Measurements from ENCODE around the gene CCDC175.

GRCh38 chr14:59580911-59581310 lies 4.3 kb upstream of the CCDC175 start:
- TF ChIP-seq CTCF (IDR thresholded peaks at IDR 0.05; ENCODE audit: low read depth, low read length, poor library complexity, severe bottlenecking) = no peak
- TF ChIP-seq EZH2phosphoT487 (IDR thresholded peaks at IDR 0.05; ENCODE audit: borderline replicate concordance, low read length) = no peak

All from DOHH2 (cell line).